ENCODE results near the gene CTNND2.

- TF ChIP-seq, protein P1, sequence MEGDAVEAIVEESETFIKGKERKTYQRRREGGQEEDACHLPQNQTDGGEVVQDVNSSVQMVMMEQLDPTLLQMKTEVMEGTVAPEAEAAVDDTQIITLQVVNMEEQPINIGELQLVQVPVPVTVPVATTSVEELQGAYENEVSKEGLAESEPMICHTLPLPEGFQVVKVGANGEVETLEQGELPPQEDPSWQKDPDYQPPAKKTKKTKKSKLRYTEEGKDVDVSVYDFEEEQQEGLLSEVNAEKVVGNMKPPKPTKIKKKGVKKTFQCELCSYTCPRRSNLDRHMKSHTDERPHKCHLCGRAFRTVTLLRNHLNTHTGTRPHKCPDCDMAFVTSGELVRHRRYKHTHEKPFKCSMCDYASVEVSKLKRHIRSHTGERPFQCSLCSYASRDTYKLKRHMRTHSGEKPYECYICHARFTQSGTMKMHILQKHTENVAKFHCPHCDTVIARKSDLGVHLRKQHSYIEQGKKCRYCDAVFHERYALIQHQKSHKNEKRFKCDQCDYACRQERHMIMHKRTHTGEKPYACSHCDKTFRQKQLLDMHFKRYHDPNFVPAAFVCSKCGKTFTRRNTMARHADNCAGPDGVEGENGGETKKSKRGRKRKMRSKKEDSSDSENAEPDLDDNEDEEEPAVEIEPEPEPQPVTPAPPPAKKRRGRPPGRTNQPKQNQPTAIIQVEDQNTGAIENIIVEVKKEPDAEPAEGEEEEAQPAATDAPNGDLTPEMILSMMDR (IDR thresholded peaks at IDR 0.05; ENCODE audit: low read depth, low read length, poor library complexity, severe bottlenecking): no peak
- no peak for TF ChIP-seq EZH2phosphoT487 (IDR thresholded peaks at IDR 0.05; ENCODE audit: borderline replicate concordance, low read length)
Observed at GRCh38 chr5:11507156-11507910, 396.9 kb downstream of the CTNND2 start.

Data from DOHH2 (cell line).